Adrenal gland (tissue), 5 donors: ENCODE data around the gene IL36G.

Source experiments
- CTCF ChIP-seq, 6 experiments: fragments of 450-650 bp in 4 of 6; fragments of 200-600 bp in 2 of 6; sonication (generic) in 1 of 6; IDR thresholded peaks; 1 replicate in 5 of 6; 2 replicates in 1 of 6; pipeline versions ENCODE4 v1.5.1 to v1.8.0; 2016 to 2021; ENCODE audit warnings: antibody characterized with exemption in 6 of 6, mild to moderate bottlenecking in 2 of 6, moderate library complexity in 1 of 6
- POLR2A ChIP-seq, 2 donors: fragments of 450-650 bp; IDR thresholded peaks; one replicate each; pipeline ENCODE4 v1.6.1; 2017; ENCODE audit warnings: antibody characterized with exemption in 2 of 2, mild to moderate bottlenecking in 2 of 2, moderate library complexity in 1 of 2
- donor health status: DM: no; HTN: no; CAD: no.

- TF ChIP-seq CTCF (IDR thresholded peaks at IDR 0.05), result no peak
- TF ChIP-seq POLR2A (IDR thresholded peaks at IDR 0.05), result no peak
Measured at GRCh38 chr2:112954364-112954763, 23.4 kb upstream of the IL36G start.
